Measurements from ENCODE around the gene CYLD. TPM values are rescaled to one million over a fixed set of nuclear protein-coding genes. Genes with fewer than 3 reads are reported as not detected.

CYLD gene
- total RNA-seq, 1 donor, result 61.9 TPM

DNA sequence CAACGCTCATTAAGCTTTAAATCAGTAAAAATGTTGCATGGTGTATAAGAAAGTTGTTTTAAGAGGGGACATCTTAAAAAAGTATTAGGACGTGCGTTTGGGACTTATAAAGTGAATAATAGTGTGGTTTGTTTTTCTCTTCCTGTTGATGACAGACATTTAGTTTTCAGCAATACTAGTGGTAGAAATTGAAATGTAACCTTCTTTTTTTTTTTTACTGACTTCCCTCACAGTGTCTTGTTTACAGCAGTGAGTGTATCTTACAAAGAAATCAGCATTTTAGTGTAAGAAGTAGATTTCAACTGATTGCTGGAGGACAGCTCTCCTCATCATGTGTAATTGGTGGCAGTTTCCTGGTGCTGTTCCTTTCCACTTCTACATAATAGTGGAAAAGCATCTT lies 39.6 kb downstream of the CYLD start:
- DNase-seq (ENCODE audit: insufficient read length, low spot score, missing footprints), result no peak
- no peak overlapping the region for H3K4me2 ChIP-seq (ENCODE audit: insufficient read depth, low read length)
- no peaks in the 10 kb centered on the region for H3K79me2 ChIP-seq (ENCODE audit: insufficient read depth, low read length)
- no peaks in the 10 kb centered on the region for H3K4me1 ChIP-seq (ENCODE audit: insufficient read depth, low read length)
- H3K27me3 ChIP-seq (ENCODE audit: insufficient read depth, low read length), result no peaks in the 10 kb centered on the region
- no peak overlapping the region for H3K27ac ChIP-seq (ENCODE audit: low read depth, low read length)
- H4K20me1 ChIP-seq (ENCODE audit: insufficient read depth, low read length), result no peaks in the 10 kb centered on the region
- no peaks in the 10 kb centered on the region for H3K9me3 ChIP-seq (ENCODE audit: low read depth, low read length)
- H3K36me3 ChIP-seq (ENCODE audit: insufficient read depth, low read length), result peaks cover 48% of the 10 kb centered on the region
- H2AFZ ChIP-seq (ENCODE audit: low read length), result no peak overlapping the region
- TF ChIP-seq CTCF (IDR thresholded peaks at IDR 0.05; ENCODE audit: extremely low read depth, low read depth, low read length), result no peak
- H3K4me3 ChIP-seq (ENCODE audit: insufficient read depth, low read length), result no peak overlapping the region

GRCh38 chr16:50789757-50790156 lies 47.9 kb downstream of the CYLD start:
- Histone ChIP-seq H3K79me2 (ENCODE audit: insufficient read depth, low read length) (no peaks in the 10 kb centered on the region), H3K36me3 (ENCODE audit: insufficient read depth, low read length) (peaks cover 25% of the 10 kb centered on the region), H3K4me1 (ENCODE audit: insufficient read depth, low read length) (no peaks in the 10 kb centered on the region), H3K27me3 (ENCODE audit: insufficient read depth, low read length) (no peaks in the 10 kb centered on the region), H2AFZ (ENCODE audit: low read length) (no peak overlapping the region), H4K20me1 (ENCODE audit: insufficient read depth, low read length) (no peaks in the 10 kb centered on the region), H3K27ac (ENCODE audit: low read depth, low read length) (no peak overlapping the region), H3K4me3 (ENCODE audit: insufficient read depth, low read length) (no peak overlapping the region), H3K4me2 (ENCODE audit: insufficient read depth, low read length) (no peak overlapping the region), H3K9me3 (ENCODE audit: low read depth, low read length) (no peaks in the 10 kb centered on the region)
- DNase-seq (ENCODE audit: insufficient read length, low spot score, missing footprints), result no peak
- no peak for TF ChIP-seq CTCF (IDR thresholded peaks at IDR 0.05; ENCODE audit: extremely low read depth, low read depth, low read length)

DNA sequence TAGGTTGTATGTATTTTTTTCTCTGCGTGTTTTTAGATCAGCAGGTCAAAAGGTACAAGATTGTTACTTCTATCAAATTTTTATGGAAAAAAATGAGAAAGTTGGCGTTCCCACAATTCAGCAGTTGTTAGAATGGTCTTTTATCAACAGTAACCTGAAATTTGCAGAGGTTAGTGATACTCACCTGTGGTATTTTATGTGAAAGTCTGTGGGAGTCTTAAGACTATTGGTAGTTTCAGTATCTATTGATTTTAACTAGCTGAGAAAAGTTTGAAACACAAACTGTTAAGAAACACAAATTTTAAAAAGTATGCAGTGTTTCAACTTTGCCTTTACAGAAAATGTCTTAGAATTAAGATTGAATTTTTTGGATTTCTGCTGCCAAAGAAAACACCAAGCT lies 49.6 kb downstream of the CYLD start:
- no peaks in the 10 kb centered on the region for H3K79me2 ChIP-seq (ENCODE audit: insufficient read depth, low read length)
- peaks cover 38% of the 10 kb centered on the region for H3K36me3 ChIP-seq (ENCODE audit: insufficient read depth, low read length)
- H3K27me3 ChIP-seq (ENCODE audit: insufficient read depth, low read length), result no peaks in the 10 kb centered on the region
- no peaks in the 10 kb centered on the region for H4K20me1 ChIP-seq (ENCODE audit: insufficient read depth, low read length)
- H2AFZ ChIP-seq (ENCODE audit: low read length), result no peak overlapping the region
- no peaks in the 10 kb centered on the region for H3K4me1 ChIP-seq (ENCODE audit: insufficient read depth, low read length)
- no peak overlapping the region for H3K27ac ChIP-seq (ENCODE audit: low read depth, low read length)
- no peaks in the 10 kb centered on the region for H3K9me3 ChIP-seq (ENCODE audit: low read depth, low read length)
- DNase-seq (ENCODE audit: insufficient read length, low spot score, missing footprints), result no peak
- H3K4me3 ChIP-seq (ENCODE audit: insufficient read depth, low read length), result no peak overlapping the region
- no peak for TF ChIP-seq CTCF (IDR thresholded peaks at IDR 0.05; ENCODE audit: extremely low read depth, low read depth, low read length)
- no peak overlapping the region for H3K4me2 ChIP-seq (ENCODE audit: insufficient read depth, low read length)

GRCh38 chr16:50796829-50797228 lies 54.9 kb downstream of the CYLD start:
- H3K4me3 ChIP-seq (ENCODE audit: insufficient read depth, low read length), result no peak overlapping the region

More at GRCh38 chr16:50796829-50797228, 54.9 kb downstream of the CYLD start:
- DNase-seq (ENCODE audit: insufficient read length, low spot score, missing footprints), result no peak
- H3K4me2 ChIP-seq (ENCODE audit: insufficient read depth, low read length), result no peak overlapping the region
- H3K4me1 ChIP-seq (ENCODE audit: insufficient read depth, low read length), result peaks cover 3% of the 10 kb centered on the region
- TF ChIP-seq CTCF (IDR thresholded peaks at IDR 0.05; ENCODE audit: extremely low read depth, low read depth, low read length), result no peak
- no peaks in the 10 kb centered on the region for H3K9me3 ChIP-seq (ENCODE audit: low read depth, low read length)
- H3K79me2 ChIP-seq (ENCODE audit: insufficient read depth, low read length), result no peaks in the 10 kb centered on the region
- peaks cover 22% of the 10 kb centered on the region for H3K36me3 ChIP-seq (ENCODE audit: insufficient read depth, low read length)
- no peaks in the 10 kb centered on the region for H3K27me3 ChIP-seq (ENCODE audit: insufficient read depth, low read length)
- H3K27ac ChIP-seq (ENCODE audit: low read depth, low read length), result no peak overlapping the region
- H2AFZ ChIP-seq (ENCODE audit: low read length), result no peak overlapping the region
- no peaks in the 10 kb centered on the region for H4K20me1 ChIP-seq (ENCODE audit: insufficient read depth, low read length)

Measured in osteoblast (primary cell).